Activated CD4-positive, alpha-beta T cell treated with anti-CD3 and anti-CD28 coated beads for 36 hours (primary cell): ENCODE results near the gene PGAP6. TPM values are rescaled to one million over a fixed set of nuclear protein-coding genes. Genes with fewer than 3 reads are reported as not detected.
A peak's percentile ranks its signal among the peaks of the same experiment; 100 is the strongest.
"Not testable (repeated sequence)": the region's sequence is repeated elsewhere in the genome, so short reads cannot be mapped to it uniquely, and the experiment has no call there.

ENCODE experiments used
- ATAC-seq: fragments of 200-7000 bp; cut with Tn5 transposase; one replicate; pipeline ENCODE4 v1.10.0; 2021; ENCODE audit warnings: mild to moderate bottlenecking, moderate library complexity
- CTCF ChIA-PET: fragments of 350-600 bp; sonication (Branson Sonifier 250); formaldehyde crosslinking; loops from one replicate; lab custom pipeline; 2021; ENCODE audit warnings: antibody characterized with exemption; lab: Charles Lee
- POLR2A ChIA-PET: fragments of 350-600 bp; sonication (Branson Sonifier 250); formaldehyde crosslinking; loops from one replicate; lab custom pipeline; 2021; ENCODE audit warnings: antibody characterized with exemption, inconsistent platforms; lab: Charles Lee
- DNase-seq: peaks from one replicate; pipeline ENCODE4 v3.0.0-alpha.2; 2020
- H3K27ac Mint-ChIP-seq: one replicate; pipeline ENCODE4 v1.8.0; 2021; ENCODE audit warnings: mixed read lengths
- H3K27me3 Mint-ChIP-seq: one replicate; pipeline ENCODE4 v1.8.0; 2021; ENCODE audit warnings: mixed read lengths
- H3K36me3 Mint-ChIP-seq: one replicate; pipeline ENCODE4 v1.8.0; 2021; ENCODE audit warnings: low read depth, mixed read lengths
- H3K4me1 Mint-ChIP-seq: one replicate; pipeline ENCODE4 v1.8.0; 2021; ENCODE audit warnings: mixed read lengths
- H3K4me3 Mint-ChIP-seq: one replicate; pipeline ENCODE4 v1.8.0; 2021; ENCODE audit warnings: mild to moderate bottlenecking, moderate library complexity, mixed read lengths
- H3K9me3 Mint-ChIP-seq: one replicate; pipeline ENCODE4 v1.8.0; 2021; ENCODE audit warnings: low read depth, mixed read lengths
- intact Hi-C, 2 experiments: fragments of 100-400 bp; cut with DNase I in 1 of 2; cut with micrococcal nuclease in 1 of 2; formaldehyde crosslinking; loops; one replicate each; pipeline versions ENCODE4 v1.14.2 to v1.15.1; 2022 to 2024; cut with DNase I, micrococcal nuclease
- total RNA-seq, 2 experiments: library from RNA; stranded (reverse); gene quantifications; one replicate each; pipeline ENCODE4 v1.2.3, GENCODE V29; 2021

Gene PGAP6
- total RNA-seq, 2 experiments from 2014 or later, result 22.9 to 40.8 TPM

GRCh38 chr16:378113-378820 lies 3.5 kb downstream of the PGAP6 start:
- H3K4me3 Mint-ChIP-seq, H3K36me3 Mint-ChIP-seq, H3K27me3 Mint-ChIP-seq, DNase-seq, CTCF ChIA-PET, H3K9me3 Mint-ChIP-seq, H3K27ac Mint-ChIP-seq, intact Hi-C loops, POLR2A ChIA-PET, ATAC-seq: not testable (repeated sequence)
- H3K4me1 Mint-ChIP-seq, result peaks cover 20% of the 10 kb centered on the region

GRCh38 chr16:377419-377951 lies 4.3 kb downstream of the PGAP6 start:
- no peak overlapping the region for H3K4me3 Mint-ChIP-seq
- peaks cover 3% of the 10 kb centered on the region for H3K36me3 Mint-ChIP-seq
- CTCF ChIA-PET, result no interaction called here
- H3K9me3 Mint-ChIP-seq, result no peaks in the 10 kb centered on the region
- intact Hi-C loops, result no loop called here
- no peak overlapping the region for H3K27ac Mint-ChIP-seq
- no peaks in the 10 kb centered on the region for H3K27me3 Mint-ChIP-seq
- DNase-seq, result no peak
- peaks cover 13% of the 10 kb centered on the region for H3K4me1 Mint-ChIP-seq
- ATAC-seq, result no peak
- POLR2A ChIA-PET, result no interaction called here

GRCh38 chr16:376817-377418 lies 4.9 kb downstream of the PGAP6 start:
- no peak overlapping the region for H3K27ac Mint-ChIP-seq
- POLR2A ChIA-PET, result no interaction called here

GRCh38 chr16:375927-376816 lies 5.6 kb downstream of the PGAP6 start:
- H3K36me3 Mint-ChIP-seq, result peaks cover 7% of the 10 kb centered on the region

More at GRCh38 chr16:376817-377418, 4.9 kb downstream of the PGAP6 start:
- Mint-ChIP-seq H3K27me3 (no peaks in the 10 kb centered on the region), H3K4me3 (no peak overlapping the region), H3K4me1 (peaks cover 12% of the 10 kb centered on the region), H3K9me3 (no peaks in the 10 kb centered on the region), H3K36me3 (peaks cover 4% of the 10 kb centered on the region)
- CTCF ChIA-PET, result no interaction called here
- intact Hi-C loops, result no loop called here
- no peak for DNase-seq
- ATAC-seq, result no peak

GRCh38 chr16:375212-375611 lies 6.6 kb downstream of the PGAP6 start:
- Mint-ChIP-seq H3K9me3 (no peaks in the 10 kb centered on the region), H3K27me3 (no peaks in the 10 kb centered on the region), H3K4me3 (no peak overlapping the region), H3K36me3 (peaks cover 7% of the 10 kb centered on the region), H3K4me1 (peaks cover 19% of the 10 kb centered on the region), H3K27ac (no peak overlapping the region)
- ChIA-PET POLR2A (no interaction called here), CTCF (no interaction called here)
- intact Hi-C loops, result no loop called here
- no peak for DNase-seq
- ATAC-seq, result no peak

More at GRCh38 chr16:375927-376816, 5.6 kb downstream of the PGAP6 start:
- no peak for ATAC-seq
- no peak for DNase-seq
- H3K4me3 Mint-ChIP-seq, result no peak overlapping the region
- intact Hi-C loops, result no loop called here
- H3K4me1 Mint-ChIP-seq, result peaks cover 13% of the 10 kb centered on the region
- ChIA-PET POLR2A (no interaction called here), CTCF (no interaction called here)
- no peaks in the 10 kb centered on the region for H3K27me3 Mint-ChIP-seq
- no peak overlapping the region for H3K27ac Mint-ChIP-seq
- no peaks in the 10 kb centered on the region for H3K9me3 Mint-ChIP-seq

GRCh38 chr16:374616-374926 lies 7.2 kb downstream of the PGAP6 start:
- ChIA-PET POLR2A (no interaction called here), CTCF (no interaction called here)
- no peak overlapping the region for H3K4me3 Mint-ChIP-seq
- ATAC-seq (no peak), DNase-seq (no peak)
- H3K36me3 Mint-ChIP-seq, result peaks cover 7% of the 10 kb centered on the region
- no peaks in the 10 kb centered on the region for H3K9me3 Mint-ChIP-seq
- H3K4me1 Mint-ChIP-seq, result peaks cover 17% of the 10 kb centered on the region
- intact Hi-C loops, result no loop called here
- H3K27me3 Mint-ChIP-seq, result no peaks in the 10 kb centered on the region
- no peak overlapping the region for H3K27ac Mint-ChIP-seq

- Mint-ChIP-seq H3K4me1 (peaks cover 17% of the 10 kb centered on the region), H3K27ac (no peak overlapping the region), H3K9me3 (no peaks in the 10 kb centered on the region), H3K36me3 (peaks cover 7% of the 10 kb centered on the region), H3K27me3 (no peaks in the 10 kb centered on the region), H3K4me3 (no peak overlapping the region)
- intact Hi-C loops, result no loop called here
- DNase-seq, result no peak
- ChIA-PET CTCF (interaction anchor here (0.5 kb wide), 1 partner anchor 1123 kb away, joined by 3 read pairs; no protein-coding TSS in a partner anchor), POLR2A (no interaction called here)
- no peak for ATAC-seq
Measured at GRCh38 chr16:373848-374615, 7.7 kb downstream of the PGAP6 start.

GRCh38 chr16:373020-373598 lies 8.7 kb downstream of the PGAP6 start:
- Mint-ChIP-seq H3K27me3 (no peaks in the 10 kb centered on the region), H3K36me3 (peaks cover 10% of the 10 kb centered on the region), H3K27ac (no peak overlapping the region), H3K4me3 (no peak overlapping the region), H3K4me1 (peaks cover 17% of the 10 kb centered on the region), H3K9me3 (no peaks in the 10 kb centered on the region)
- DNase-seq, result no peak
- intact Hi-C loops, result no loop called here
- ChIA-PET POLR2A (interaction anchor here (0.6 kb wide), 1 partner anchor 31 kb away, joined by 3 read pairs; no protein-coding TSS in a partner anchor), CTCF (no interaction called here)
- ATAC-seq, result no peak

GRCh38 chr16:372302-372983 lies 9.3 kb downstream of the PGAP6 start:
- ChIA-PET POLR2A (interaction anchor here (0.6 kb wide), 1 partner anchor 30 kb away, joined by 3 read pairs; no protein-coding TSS in a partner anchor), CTCF (no interaction called here)
- intact Hi-C loops, result no loop called here
- H3K4me3 Mint-ChIP-seq, result no peak overlapping the region
- no peaks in the 10 kb centered on the region for H3K27me3 Mint-ChIP-seq
- H3K36me3 Mint-ChIP-seq, result peaks cover 10% of the 10 kb centered on the region
- H3K27ac Mint-ChIP-seq, result no peak overlapping the region
- ATAC-seq (no peak), DNase-seq (no peak)
- H3K9me3 Mint-ChIP-seq, result no peaks in the 10 kb centered on the region
- H3K4me1 Mint-ChIP-seq, result peaks cover 17% of the 10 kb centered on the region

GRCh38 chr16:371515-372301 lies 10.1 kb downstream of the PGAP6 start:
- ChIA-PET POLR2A (no interaction called here), CTCF (interaction anchor here (0.5 to 1.4 kb wide), 4 partner anchors 9 to 373 kb away, joined by 3 to 5 read pairs (median 4); no protein-coding TSS in a partner anchor)
- ATAC-seq, result no peak
- H3K36me3 Mint-ChIP-seq, result peaks cover 14% of the 10 kb centered on the region
- intact Hi-C loops, result no loop called here
- H3K4me3 Mint-ChIP-seq, result no peak overlapping the region
- H3K27ac Mint-ChIP-seq, result peak overlapping the region; percentile 67
- H3K4me1 Mint-ChIP-seq, result peaks cover 17% of the 10 kb centered on the region
- H3K9me3 Mint-ChIP-seq, result no peaks in the 10 kb centered on the region
- H3K27me3 Mint-ChIP-seq, result no peaks in the 10 kb centered on the region
- no peak for DNase-seq
